DOHH2 (cell line): ENCODE data around the gene POGK.

ENCODE experiments used
- H3F3A ChIP-seq: fragments of 200-600 bp; sonication (generic), shearing (Covaris generic); 2 replicates; pipeline ENCODE4 v1.6.0; 2016; ENCODE audit warnings: antibody characterized with exemption, mild to moderate bottlenecking; ENCODE audit not compliant: control insufficient read depth, insufficient read depth
- H3K27ac ChIP-seq: fragments of 200-600 bp; sonication (generic); 2 replicates; pipeline ENCODE4 v1.5.1; 2014; ENCODE audit warnings: low read depth, mild to moderate bottlenecking, low read length, moderate library complexity
- H3K27me3 ChIP-seq: fragments of 200-600 bp; sonication (generic); 2 replicates; pipeline ENCODE4 v1.6.1; 2014; ENCODE audit warnings: mild to moderate bottlenecking, low read length, mixed read lengths; ENCODE audit not compliant: control insufficient read depth
- H3K36me3 ChIP-seq: fragments of 200-600 bp; sonication (generic); 2 replicates; pipeline ENCODE4 v1.6.1; 2014; ENCODE audit warnings: mild to moderate bottlenecking, low read length, moderate library complexity, mixed read lengths; ENCODE audit not compliant: control insufficient read depth
- H3K4me1 ChIP-seq: fragments of 200-600 bp; sonication (generic); 2 replicates; pipeline ENCODE4 v1.6.1; 2014; ENCODE audit warnings: mild to moderate bottlenecking, low read length, mixed read lengths; ENCODE audit not compliant: control insufficient read depth
- H3K4me2 ChIP-seq: fragments of 200-600 bp; sonication (generic); 2 replicates; pipeline ENCODE4 v1.6.0; 2014; ENCODE audit warnings: mild to moderate bottlenecking, low read length, moderate library complexity
- H3K4me3 ChIP-seq: fragments of 200-600 bp; sonication (generic); 2 replicates; pipeline ENCODE4 v1.5.1; 2014; ENCODE audit warnings: mild to moderate bottlenecking, low read length, mixed read lengths
- H3K79me2 ChIP-seq: fragments of 200-600 bp; sonication (generic); 2 replicates; pipeline ENCODE4 v1.6.1; 2014; ENCODE audit warnings: mild to moderate bottlenecking, low read length, mixed read lengths; ENCODE audit not compliant: control insufficient read depth
- H3K9me2 ChIP-seq: fragments of 200-600 bp; sonication (generic); replicated peaks from 2 replicates; pipeline ENCODE4 v1.6.1; 2014; ENCODE audit warnings: mild to moderate bottlenecking, low read length, mixed read lengths; ENCODE audit not compliant: control insufficient read depth
- H3K9me3 ChIP-seq: fragments of 200-600 bp; sonication (generic); 2 replicates; pipeline ENCODE4 v1.6.1; 2014; ENCODE audit warnings: antibody characterized with exemption, low read length, mixed read lengths; ENCODE audit not compliant: control insufficient read depth, insufficient read depth
- H4K20me1 ChIP-seq: fragments of 200-600 bp; sonication (generic); 2 replicates; pipeline ENCODE4 v1.6.0; 2014; ENCODE audit warnings: low read depth, mild to moderate bottlenecking, antibody characterized with exemption, low read length, moderate library complexity; ENCODE audit not compliant: control insufficient read depth, insufficient read depth
- EZH2phosphoT487 ChIP-seq: fragments of 200-600 bp; sonication (generic); IDR thresholded peaks from 2 replicates; pipeline ENCODE4 v1.6.1; 2017; ENCODE audit warnings: borderline replicate concordance, mild to moderate bottlenecking, antibody characterized with exemption, low read length, moderate library complexity, mixed read lengths
- TF ChIP-seq, protein P1 (sequence below): fragments of 200-600 bp; sonication (generic); IDR thresholded peaks from one replicate; pipeline ENCODE4 v1.5.1; 2014; ENCODE audit warnings: antibody characterized with exemption, mild to moderate bottlenecking, low read depth, low read length; ENCODE audit not compliant: poor library complexity, severe bottlenecking

POGK gene

GRCh38 chr1:166902279-166902678, 63.0 kb downstream of the POGK start:
- no peaks in the 10 kb centered on the region for H3K9me2 ChIP-seq
- H3K9me3 ChIP-seq, result no peaks in the 10 kb centered on the region
- H3K27ac ChIP-seq, result no peak overlapping the region
- no peaks in the 10 kb centered on the region for H4K20me1 ChIP-seq
- H3K4me3 ChIP-seq, result no peak overlapping the region
- H3K79me2 ChIP-seq, result no peaks in the 10 kb centered on the region
- H3K27me3 ChIP-seq, result no peaks in the 10 kb centered on the region
- H3K4me1 ChIP-seq, result peaks cover 6% of the 10 kb centered on the region; the same call in 1 of the 2 replicates
- no peaks in the 10 kb centered on the region for H3K36me3 ChIP-seq
- no peaks in the 10 kb centered on the region for H3F3A ChIP-seq
- no peak overlapping the region for H3K4me2 ChIP-seq
- TF ChIP-seq EZH2phosphoT487, result no peak
- TF ChIP-seq, protein P1, sequence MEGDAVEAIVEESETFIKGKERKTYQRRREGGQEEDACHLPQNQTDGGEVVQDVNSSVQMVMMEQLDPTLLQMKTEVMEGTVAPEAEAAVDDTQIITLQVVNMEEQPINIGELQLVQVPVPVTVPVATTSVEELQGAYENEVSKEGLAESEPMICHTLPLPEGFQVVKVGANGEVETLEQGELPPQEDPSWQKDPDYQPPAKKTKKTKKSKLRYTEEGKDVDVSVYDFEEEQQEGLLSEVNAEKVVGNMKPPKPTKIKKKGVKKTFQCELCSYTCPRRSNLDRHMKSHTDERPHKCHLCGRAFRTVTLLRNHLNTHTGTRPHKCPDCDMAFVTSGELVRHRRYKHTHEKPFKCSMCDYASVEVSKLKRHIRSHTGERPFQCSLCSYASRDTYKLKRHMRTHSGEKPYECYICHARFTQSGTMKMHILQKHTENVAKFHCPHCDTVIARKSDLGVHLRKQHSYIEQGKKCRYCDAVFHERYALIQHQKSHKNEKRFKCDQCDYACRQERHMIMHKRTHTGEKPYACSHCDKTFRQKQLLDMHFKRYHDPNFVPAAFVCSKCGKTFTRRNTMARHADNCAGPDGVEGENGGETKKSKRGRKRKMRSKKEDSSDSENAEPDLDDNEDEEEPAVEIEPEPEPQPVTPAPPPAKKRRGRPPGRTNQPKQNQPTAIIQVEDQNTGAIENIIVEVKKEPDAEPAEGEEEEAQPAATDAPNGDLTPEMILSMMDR, result no peak

DNA sequence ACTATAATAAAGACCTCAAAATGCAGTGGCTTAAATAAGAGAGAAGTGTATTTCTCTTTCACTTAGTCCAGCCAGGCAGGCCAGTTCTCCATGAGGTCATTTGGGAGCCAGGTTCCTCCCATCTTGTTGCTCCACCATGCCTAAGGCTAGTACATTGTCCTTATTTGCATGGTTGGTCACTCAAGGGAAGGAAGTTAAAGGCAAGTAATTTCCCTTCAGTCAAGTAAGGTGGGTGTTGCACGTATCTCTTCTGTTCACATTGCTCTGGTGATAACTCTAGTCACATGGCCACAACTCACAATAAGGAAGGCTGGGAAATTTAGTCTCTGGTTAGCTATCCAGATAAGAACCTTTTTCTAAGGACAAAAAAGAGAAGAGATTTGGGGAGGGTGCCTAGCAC, 64.0 kb downstream of the POGK start:
- H3K27ac ChIP-seq, result no peak overlapping the region
- TF ChIP-seq EZH2phosphoT487, result no peak
- TF ChIP-seq, protein P1, result no peak
- H4K20me1 ChIP-seq, result no peaks in the 10 kb centered on the region
- no peak overlapping the region for H3K4me3 ChIP-seq
- H3K4me2 ChIP-seq, result no peak overlapping the region
- H3K9me2 ChIP-seq, result no peaks in the 10 kb centered on the region
- no peaks in the 10 kb centered on the region for H3K36me3 ChIP-seq
- H3F3A ChIP-seq, result no peaks in the 10 kb centered on the region
- H3K79me2 ChIP-seq, result no peaks in the 10 kb centered on the region
- no peaks in the 10 kb centered on the region for H3K9me3 ChIP-seq
- H3K27me3 ChIP-seq, result no peaks in the 10 kb centered on the region
- H3K4me1 ChIP-seq, result peaks cover 12% of the 10 kb centered on the region

DNA sequence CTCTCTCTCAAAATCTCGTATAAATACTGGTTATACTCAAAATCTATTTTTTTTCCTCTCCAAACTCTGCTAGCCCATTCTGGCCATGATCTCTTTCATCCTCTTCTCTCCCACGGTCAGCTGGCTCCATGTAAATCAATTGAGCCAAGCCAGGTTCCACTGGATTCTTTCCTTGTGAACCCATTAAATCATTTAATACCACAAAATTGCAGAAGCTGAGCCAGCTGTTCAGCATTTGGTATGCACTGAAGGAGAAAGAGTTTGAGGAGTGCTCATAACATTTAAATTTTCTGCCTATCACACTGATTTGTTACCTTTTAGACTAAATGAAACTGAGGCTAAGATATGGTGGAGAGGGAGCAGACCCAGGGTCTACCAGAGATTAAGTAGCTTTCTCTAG, 65.9 kb downstream of the POGK start:
- no peaks in the 10 kb centered on the region for H4K20me1 ChIP-seq
- H3K4me3 ChIP-seq, result no peak overlapping the region
- H3K36me3 ChIP-seq, result no peaks in the 10 kb centered on the region
- no peaks in the 10 kb centered on the region for H3K79me2 ChIP-seq
- no peak for TF ChIP-seq EZH2phosphoT487
- TF ChIP-seq, protein P1, result no peak
- no peaks in the 10 kb centered on the region for H3K9me3 ChIP-seq
- no peaks in the 10 kb centered on the region for H3K9me2 ChIP-seq
- H3F3A ChIP-seq, result no peaks in the 10 kb centered on the region
- H3K4me2 ChIP-seq, result no peak overlapping the region
- H3K4me1 ChIP-seq, result peaks cover 12% of the 10 kb centered on the region
- H3K27ac ChIP-seq, result no peak overlapping the region
- H3K27me3 ChIP-seq, result no peaks in the 10 kb centered on the region

GRCh38 chr1:166905900-166906299, 66.6 kb downstream of the POGK start:
- no peak for TF ChIP-seq EZH2phosphoT487
- TF ChIP-seq, protein P1, result no peak
- Histone ChIP-seq H3K9me2 (no peaks in the 10 kb centered on the region), H3K4me1 (peaks cover 15% of the 10 kb centered on the region), H4K20me1 (no peaks in the 10 kb centered on the region), H3K4me3 (no peak overlapping the region), H3K27me3 (no peaks in the 10 kb centered on the region), H3K79me2 (no peaks in the 10 kb centered on the region), H3K9me3 (no peaks in the 10 kb centered on the region), H3F3A (no peaks in the 10 kb centered on the region), H3K27ac (no peak overlapping the region), H3K36me3 (no peaks in the 10 kb centered on the region), H3K4me2 (no peak overlapping the region)
